ENCODE data around the gene LRRC18.

GRCh38 chr10:48885376-48885775 lies 54.3 kb downstream of the LRRC18 start:
- no peak for TF ChIP-seq CTCF (IDR thresholded peaks at IDR 0.05)
- TF ChIP-seq POLR2A (IDR thresholded peaks at IDR 0.05; ENCODE audit: low read depth): no peak
- TF ChIP-seq EP300 (IDR thresholded peaks at IDR 0.05): no peak
